DMS79 (cell line): ENCODE data around the gene TMEM117.
"Not testable (repeated sequence)": the region's sequence is repeated elsewhere in the genome, so short reads cannot be mapped to it uniquely, and the experiment has no call there.

ENCODE experiments used
- DNase-seq: peaks from one replicate; lab custom pipeline; 2025; lab: John Stamatoyannopoulos, UW

The TMEM117 gene

DNA sequence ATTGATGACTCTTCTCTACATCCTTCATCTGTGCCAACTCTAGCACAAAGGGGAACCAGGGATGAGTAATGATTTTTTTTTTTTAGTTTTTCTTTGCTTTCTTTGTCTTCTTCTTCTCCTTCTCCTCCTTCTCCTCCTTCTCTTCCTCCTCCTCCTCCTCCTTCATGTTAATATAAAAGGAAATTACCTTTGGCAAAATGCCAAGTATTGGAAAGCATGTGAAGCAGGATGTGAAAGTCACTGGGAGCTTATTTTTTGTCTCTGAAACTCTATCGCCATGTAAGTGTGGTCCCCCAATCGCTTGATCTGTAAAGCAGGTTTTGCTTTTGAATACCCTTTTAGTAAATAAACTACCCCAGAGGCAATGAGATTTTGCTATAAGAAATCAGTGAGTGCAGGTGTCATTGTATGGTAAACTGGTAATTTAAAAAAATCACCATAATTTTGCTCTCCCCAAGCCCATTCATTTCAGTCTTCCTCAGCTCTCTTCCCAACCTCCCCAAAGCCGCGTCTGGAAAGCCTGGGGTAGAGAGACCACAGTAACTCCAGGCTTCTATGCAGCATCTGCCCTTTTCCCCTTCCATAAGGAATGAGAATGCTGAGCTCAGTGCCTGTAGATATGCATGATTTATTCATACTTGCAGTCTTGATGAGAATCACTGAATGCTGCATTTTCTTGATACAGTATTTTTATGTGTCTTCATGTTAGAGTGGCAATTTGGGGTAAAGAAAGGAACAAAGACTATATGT is 388.7 kb downstream of the TMEM117 start:
- DNase-seq: no peak

DNA sequence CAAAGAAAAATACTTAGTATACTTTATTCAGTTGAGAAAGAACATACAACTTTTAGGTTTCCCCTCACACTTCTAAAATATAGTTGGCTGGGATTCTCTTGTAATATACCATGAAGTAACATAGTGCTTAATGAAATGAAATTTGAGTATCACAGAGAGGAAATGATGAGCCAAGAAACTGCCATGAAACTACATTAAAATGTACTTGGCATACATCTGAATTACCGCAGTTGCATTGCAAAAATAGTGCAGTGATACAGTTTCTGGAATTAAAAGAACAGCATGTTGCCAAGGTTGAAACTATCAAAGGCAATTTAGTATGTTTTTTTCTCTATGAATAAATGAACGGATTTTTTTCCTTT is 389.2 kb downstream of the TMEM117 start:
- DNase-seq: no peak

DNA sequence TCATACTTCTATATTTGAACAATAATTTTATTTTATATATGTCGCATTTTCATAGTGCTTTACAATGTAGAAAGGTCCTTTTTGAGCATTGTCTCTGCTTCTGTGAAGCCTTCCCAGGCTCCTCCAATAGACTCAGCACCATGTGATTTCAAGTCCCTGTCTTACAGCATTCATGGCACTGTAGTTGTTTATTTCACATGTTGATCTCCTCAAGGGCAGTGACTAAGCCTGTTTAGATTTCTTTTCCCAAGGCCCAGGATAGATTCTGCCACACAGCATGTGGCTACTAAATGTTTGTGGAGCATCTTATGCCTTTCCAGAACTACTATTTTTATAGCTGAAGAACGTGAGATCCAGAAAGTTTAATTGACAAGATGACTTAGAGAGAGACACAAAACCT is 391.7 kb downstream of the TMEM117 start:
- no peak for DNase-seq

DNA sequence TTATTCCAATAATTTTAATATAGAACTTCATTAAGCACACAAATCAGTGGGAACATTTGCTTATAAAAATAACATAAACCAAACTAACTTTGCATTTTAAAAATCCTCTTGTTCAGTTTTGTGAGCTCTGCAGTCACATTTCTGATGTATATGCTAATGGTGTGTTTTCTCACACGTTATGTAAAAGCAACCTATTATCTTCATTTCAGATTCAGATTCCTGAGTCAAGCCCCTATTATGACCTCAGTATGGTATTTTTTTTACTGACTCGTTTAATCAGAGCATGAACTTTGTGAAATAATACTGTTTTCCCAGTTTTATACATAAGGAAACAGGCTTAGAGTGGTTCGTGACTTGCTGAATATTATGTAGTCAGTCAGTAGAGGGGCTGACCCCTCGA is 394.0 kb downstream of the TMEM117 start:
- no peak for DNase-seq

DNA sequence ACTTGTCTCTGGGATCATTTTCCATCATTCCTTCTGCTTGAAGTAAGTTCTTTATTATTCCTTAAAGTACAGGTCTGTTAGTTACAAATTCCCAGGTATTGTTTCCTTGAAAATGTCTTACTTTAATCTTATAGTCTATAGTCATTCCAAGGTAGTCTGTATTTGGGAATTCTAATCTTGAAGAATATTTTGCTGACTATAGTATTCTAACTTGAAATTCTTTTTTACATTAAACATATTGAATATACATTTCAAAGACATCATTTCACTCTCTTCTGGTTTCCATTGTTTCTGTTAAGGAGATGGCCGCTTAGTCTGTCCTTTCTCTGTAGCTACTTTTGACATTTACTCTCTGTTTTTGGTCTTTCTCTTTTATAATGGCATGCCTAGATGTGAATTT is 399.8 kb downstream of the TMEM117 start:
- DNase-seq: no peak

DNA sequence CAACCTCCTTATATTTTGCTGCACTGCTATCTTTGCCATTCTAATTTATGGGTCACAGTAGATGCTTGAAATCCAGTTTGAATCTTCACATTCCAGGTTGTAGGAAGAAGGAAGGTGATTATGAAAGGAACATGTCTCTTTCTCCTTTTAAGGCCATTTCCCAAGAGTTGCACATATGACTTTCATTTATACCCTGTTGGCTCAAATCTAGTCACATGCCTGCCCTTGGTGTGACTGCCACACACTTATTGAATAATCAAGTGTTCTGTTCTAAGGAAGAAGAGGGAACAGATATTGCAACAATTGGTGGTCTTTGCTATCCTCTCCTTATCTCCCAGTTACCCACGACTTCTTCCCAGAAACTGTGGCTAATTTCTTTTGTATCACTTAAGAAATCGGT is 404.3 kb downstream of the TMEM117 start:
- no peak for DNase-seq

DNA sequence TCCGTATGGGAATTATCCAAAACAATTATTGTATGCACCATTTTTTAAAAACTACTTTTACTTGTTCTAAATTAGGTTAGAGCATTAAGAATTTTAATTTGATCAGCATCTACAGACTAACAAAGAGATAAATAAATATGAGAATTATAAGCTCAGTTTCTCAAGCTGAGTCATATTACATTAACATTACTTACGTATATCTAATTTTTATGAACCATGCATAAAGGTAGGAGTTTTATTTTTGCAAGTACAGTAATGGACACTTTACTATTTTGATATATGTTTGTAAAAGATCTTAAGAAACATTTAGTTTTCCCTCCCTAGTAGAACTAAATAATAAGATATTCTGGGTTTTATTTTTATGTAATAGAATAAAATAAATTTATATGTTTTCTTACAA is 410.1 kb downstream of the TMEM117 start:
- no peak for DNase-seq

DNA sequence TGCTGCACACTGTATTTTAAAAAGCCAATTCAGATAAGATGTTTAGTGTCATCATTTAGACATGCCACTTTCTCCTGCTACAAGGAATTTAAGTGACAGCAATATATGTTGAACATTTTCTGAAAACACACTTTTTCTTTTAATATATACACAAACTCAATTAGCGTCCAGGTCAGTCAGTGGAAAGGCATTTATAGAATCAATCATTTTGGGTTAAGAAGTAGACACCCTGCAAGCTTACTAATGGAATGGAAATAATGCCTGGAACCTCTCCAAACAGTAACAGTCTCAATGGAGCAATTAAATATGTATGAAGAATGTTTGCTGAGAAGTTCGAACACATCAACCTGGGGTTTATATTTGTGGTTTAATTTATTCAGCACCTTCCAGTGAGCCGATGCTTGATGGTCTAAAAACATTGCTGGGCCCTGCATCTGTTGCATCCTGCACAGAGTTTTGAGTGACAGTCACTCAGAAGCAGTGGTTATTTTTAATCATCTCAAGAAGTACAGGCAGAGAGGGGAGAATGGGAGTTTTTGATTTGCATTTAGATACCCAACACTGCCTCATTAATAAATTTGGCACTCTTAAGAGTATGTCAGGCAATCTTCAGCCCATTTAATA is 410.7 kb downstream of the TMEM117 start:
- no peak for DNase-seq

DNA sequence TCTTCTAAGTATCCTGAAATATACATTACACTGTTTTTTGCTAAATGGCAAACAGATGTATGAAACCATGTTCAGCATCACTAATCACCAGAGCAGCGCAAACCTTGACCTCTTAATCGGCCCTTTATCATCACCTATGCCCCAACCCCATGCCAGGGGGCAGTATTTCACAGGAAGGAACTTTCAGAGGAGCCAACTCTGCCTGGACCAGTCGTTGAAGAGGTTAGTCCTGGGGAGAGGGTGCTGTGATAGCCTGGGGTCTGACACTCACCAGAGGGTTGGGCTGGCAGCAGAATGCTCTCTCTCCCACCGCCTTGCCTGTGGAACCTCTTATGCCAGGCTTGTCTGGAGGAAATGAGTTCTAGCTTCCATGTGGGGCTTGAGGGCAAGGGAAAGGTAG is 411.7 kb downstream of the TMEM117 start:
- no peak for DNase-seq

DNA sequence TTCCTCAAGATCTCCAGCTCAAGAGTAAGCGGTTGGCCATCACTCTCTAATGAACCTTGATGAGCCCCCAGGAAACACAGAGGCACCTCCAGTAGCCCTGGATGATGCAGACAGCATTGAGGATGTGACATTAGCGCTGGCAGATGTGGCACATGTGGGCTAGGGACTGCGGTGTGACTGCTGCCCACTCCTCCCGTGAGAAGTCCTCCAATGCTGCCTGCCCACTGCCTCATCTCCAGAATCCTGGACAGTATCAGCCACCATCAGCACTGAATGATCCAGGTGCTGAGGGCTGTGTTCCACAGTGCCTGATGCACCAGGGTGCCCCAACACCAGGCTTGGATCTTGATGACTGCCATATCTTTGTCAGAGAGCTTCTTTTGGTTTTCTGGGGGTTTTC is 412.6 kb downstream of the TMEM117 start:
- no peak for DNase-seq

DNA sequence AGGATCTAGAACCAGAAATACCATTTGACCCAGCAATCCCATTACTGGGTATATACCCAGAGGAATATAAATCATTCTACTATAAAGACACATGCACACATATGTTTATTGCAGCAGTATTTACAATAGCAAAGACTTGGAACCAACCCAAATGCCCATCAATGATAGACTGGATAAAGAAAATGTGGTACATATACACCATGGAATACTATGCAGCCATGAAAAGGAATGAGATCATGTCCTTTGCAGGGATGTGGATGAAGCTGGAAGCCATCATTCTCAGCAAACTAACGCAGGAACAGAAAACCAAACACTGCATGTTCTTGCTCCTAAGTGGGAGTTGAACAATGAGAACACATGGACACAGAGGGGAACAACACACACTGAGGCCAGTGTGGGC is 414.6 kb downstream of the TMEM117 start:
- not testable (repeated sequence) for DNase-seq

DNA sequence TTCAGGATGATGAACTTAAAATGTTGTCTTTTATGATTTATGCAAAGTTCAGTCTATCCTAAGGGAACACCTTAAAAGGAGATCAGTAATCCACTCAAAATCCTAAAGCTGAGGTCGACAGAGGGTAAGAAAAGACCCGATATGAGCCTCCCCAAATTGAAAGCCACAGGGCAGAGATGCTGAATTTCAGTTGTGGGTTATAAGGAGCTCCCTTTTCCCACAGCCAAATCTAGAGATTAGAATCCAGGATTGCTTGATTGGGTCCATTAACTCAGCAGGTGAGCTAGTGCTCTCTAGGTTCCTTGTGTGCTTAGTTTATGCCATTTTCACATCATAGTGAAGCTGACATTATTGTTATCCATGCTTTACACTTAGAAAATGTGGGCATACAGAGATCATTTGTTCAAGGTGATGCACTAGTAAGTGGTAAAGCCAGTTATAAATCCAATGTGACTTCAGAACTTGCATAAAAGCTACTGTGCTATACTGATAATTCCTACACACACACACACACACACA is 417.5 kb downstream of the TMEM117 start:
- no peak for DNase-seq

DNA sequence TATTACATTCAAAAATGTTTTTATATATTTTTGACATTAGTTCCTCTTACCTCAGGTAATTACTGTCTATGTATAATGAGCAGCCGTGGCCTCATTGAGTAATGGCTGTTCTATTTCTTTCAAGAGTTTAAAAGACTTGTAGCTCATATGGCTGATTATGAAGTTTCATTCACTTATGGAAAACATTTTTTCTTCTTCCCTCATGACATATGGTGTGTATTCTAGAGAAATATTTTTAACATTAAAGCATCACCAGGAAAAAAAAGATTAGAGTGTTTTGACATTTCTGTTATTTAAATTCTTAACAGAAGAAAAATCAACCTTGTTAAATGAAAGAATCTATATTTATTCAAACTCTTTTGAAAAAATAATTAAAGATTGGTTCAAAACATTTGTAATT is 422.4 kb downstream of the TMEM117 start:
- DNase-seq: no peak

DNA sequence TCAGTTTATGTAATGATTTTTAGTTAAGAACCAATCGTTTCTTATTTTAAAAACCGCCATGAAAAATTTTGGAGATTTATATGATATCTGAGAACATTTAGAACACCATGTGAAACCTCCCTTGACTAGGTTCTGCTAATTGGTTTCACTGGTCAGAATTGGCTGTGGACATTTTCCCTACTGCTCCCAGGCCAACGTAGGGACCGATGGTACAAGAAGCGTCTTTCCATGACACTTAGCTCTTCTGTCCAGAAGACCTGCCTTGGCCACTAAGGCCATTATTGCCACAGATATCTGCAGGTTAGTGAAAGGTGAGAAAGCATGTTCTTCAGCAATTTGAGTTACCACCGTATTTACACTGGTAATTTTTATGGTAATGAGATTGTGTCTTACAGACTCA is 424.0 kb downstream of the TMEM117 start:
- no peak for DNase-seq

DNA sequence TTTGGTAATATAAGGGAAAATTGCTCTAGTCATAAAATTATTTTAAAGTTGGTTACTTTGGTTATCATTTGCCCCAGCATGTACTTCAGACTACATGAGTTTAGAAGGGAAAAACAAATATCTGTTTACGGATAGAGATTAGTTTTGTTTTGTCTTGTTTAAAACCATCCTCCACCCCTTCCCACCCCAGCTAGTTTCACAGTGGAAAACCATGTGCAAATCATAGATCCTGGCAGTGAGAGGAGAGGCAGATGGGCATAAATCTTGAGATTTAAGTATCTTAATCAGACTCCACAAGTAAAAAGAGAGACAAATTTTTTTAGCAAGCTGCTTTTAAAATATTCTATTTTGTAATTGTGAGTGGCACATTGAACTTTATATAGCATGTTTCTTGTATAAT is 424.7 kb downstream of the TMEM117 start:
- no peak for DNase-seq

DNA sequence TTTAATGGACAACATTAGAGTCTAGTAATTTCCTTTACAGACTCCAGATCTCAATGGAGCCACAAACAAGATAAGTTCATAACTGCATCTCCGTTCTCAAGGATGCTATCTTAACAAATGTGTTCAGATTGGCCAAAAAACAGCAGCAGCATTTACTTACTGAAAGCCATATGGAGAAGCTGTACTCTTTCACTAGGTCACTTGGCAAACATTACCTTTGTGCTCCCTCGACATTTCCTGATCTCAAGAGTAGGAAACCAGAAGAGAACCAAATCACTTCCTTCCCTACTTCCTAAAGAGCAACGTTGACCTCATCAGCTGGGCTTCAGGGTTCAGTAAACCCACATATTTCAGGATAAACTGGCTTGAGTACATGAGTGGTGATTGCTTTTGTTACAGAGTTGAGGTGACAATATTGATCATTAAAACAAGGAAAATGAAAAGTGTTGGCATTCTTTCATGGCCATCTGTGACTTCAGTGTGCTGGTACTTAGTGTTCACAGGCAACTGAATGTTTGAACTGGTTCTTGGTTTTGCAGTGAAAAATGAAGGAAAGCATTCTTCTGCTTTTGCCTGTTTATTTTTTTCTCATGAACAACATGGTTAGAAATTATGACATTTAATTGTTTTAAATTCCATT is 449.6 kb downstream of the TMEM117 start:
- DNase-seq: no peak

DNA sequence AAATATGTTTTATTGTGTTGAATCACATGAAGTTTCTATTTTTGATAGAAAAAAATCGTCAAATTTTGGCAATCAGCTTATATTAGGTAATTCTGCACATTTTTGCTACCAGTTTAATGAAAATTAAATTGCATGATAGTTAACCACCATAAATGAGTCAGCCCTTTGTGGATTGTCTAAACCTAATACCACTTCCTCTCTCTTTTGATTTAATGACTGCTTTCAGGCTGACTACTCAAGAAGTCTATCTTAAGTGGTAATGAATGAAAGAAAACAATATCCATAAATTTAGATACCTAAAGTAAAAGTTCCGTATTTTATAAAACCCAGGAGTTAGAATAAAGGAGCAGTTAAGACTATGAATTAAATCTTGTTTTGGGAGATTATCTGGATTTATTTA is 450.5 kb downstream of the TMEM117 start:
- no peak for DNase-seq

DNA sequence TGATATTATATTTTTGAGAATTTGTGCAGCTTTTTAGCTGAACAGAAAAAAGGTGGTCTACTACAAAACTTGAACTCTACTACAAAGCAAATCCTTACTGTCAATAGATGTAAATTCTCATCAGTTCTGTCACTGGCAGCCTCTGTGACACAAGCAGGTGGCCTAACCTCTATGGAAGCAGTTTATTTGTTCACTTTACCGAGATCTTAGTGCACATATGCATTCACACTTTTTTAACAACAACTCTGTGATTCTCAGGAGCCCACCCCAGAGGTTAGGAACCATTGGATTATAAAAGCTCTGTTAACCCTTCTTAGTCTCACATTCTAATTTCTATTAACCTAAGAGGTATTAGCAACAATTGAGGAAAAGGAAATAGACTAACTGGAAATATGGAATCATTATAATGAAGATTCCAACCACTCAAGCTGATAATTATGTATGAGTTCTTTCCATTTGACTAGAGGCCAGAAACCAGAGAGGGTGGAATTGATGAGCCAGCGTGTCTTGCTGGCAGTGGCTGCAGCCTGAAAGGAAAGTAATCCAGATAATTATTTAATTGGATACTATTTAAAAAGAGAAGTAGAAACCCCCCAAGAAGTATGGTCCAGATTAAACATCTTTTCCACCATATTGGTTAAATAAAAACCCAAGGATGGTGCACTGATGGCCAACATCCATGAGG is 451.1 kb downstream of the TMEM117 start:
- no peak for DNase-seq

DNA sequence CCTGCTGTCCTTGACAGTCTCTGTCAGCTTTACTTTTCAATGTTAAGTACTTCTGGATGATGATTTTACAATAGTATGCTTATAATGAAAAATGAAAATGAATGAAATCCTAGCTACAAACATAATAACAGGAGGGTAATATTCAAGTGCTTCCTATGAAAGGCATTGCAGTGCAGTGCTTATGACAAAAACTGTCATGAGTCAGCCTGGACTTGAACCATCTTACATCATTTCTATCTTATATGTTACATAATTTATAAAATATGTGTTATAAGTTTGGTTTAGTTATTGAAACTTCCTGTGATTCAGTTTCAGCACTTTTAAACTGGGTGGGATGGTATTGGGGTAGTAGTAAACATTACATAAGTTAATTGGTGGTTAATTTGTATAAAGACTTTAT is 451.7 kb downstream of the TMEM117 start:
- no peak for DNase-seq

DNA sequence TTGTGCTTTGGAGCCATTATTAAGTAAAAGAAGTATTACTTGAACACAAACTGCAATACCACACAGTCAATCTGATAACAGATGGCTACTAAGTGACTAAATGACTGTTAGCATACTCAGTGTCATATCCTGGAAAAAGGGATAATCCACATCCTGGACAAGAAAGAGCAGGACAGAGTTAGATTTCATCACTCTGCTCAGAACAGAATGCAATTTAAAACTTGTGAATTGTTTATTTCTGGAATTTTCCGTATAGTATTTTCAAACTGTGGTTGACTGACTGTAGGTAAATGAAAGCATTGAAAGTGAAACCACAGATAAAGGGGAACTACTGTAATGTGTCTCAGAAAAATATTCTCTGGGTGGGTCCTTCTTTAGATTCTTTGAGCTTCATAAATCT is 458.8 kb downstream of the TMEM117 start:
- no peak for DNase-seq

DNA sequence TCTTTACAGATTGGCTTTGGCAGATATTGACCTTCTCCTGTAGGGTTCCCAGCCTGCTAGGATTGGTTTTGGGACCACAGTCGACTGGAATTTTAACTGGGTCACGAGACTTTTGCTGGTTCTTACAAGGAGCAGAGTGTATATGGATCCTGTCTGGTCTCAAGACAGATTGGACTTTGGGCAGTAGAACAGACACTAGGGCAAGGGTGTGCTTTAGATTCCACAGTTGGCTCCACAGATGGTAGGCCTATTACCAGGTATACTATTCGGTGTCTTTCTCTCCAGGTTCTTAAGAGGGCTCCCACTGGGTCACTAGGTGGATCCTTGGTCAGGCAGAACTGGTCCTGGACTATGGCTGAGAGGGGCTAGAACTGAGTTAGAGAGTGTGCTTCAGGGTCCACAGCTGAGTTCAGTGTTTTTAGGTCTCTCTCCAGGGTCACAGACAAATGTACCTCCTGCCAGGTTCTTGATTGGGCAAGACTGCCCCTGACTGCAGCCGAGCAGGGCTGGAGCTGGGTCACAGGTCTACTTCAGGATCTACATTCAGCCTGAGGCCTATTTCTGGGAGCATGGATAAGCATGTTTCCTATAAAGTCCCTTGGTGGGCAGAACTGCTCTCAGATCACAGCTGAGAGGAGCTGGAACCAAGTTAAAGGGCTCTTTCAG is 460.2 kb downstream of the TMEM117 start:
- DNase-seq: no peak

DNA sequence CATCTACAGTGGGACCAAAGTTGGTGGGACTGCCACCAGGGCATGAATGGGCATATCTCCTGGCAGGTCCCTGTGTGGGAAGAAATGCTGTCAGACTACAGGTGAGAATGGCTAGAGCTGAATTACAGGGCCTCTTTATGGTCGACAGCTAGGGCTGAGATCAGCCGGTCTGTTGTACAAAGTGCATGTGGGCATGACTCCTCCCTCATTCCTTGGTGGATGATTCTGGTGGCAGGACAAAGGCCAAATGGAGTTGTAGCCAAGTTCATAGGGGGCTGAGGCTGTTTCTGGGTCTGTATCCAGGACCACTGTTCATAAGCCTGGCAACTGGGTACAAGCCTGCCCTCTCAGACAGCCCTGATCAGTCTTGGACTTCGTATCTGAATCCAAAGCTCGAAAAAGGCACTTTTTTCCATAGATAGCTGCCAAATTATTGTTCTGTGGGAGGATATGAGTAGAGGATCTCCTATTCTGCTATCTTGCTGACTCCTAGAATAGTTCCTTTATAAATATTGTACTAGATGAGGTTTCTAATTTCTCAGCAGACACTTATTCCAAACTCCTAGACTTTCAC is 460.8 kb downstream of the TMEM117 start:
- DNase-seq: no peak
